Measurements from ENCODE around the gene PDCL3.

PDCL3 gene

GRCh38 chr2:100562613-100563406 lies at the start of gene PDCL3:
Gene PDCL3, plus strand, starts transcription at chr2:100562993. Its CDS starts 75 bp downstream, at chr2:100563068.
- DNase-seq: peak; percentile 87 to 99 (median 92)
- intact Hi-C loops (cut with DNase I): loop anchor here (1.0 to 2.0 kb wide), 3 partner anchors 14 to 146 kb away; partner anchors contain the start of gene CHST10

- no peak for DNase-seq
- intact Hi-C loops (cut with DNase I): no loop called here
Observed at GRCh38 chr2:100513650-100514049, 49.1 kb upstream of the PDCL3 start.

- intact Hi-C loops (cut with DNase I): no loop called here
- DNase-seq: no peak
Observed at GRCh38 chr2:100517556-100517955, 45.2 kb upstream of the PDCL3 start.

GRCh38 chr2:100518801-100519200 lies 44.0 kb upstream of the PDCL3 start:
- intact Hi-C loops (cut with DNase I): no loop called here
- DNase-seq: no peak

- no peak for DNase-seq
- intact Hi-C loops (cut with DNase I): no loop called here
Observed at GRCh38 chr2:100520224-100520623, 42.6 kb upstream of the PDCL3 start.

DNA sequence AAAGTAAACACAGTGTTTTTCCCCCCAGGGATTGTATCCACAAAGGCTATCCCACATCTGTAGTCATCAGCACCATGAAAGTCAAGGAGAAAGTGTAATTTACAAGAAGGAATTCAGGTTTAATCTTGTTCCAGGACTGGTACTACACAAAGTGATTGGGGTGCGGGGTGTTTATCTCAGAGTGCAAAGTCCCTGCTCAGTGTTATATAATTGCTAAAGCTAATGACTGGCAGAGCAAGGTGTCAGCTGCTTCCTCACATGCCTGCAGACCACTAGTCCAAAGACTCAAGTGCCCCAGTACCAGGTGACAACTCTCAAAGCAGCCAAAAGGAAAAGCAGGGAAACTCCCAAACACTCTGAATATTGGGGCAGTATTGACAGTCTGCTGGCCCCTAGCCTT lies 40.4 kb upstream of the PDCL3 start:
- intact Hi-C loops (cut with DNase I): no loop called here
- no peak for DNase-seq

GRCh38 chr2:100524331-100524730 lies 38.5 kb upstream of the PDCL3 start:
- DNase-seq: no peak
- intact Hi-C loops (cut with DNase I): no loop called here

- no peak for DNase-seq
- intact Hi-C loops (cut with DNase I): no loop called here
Observed at GRCh38 chr2:100526868-100527267, 35.9 kb upstream of the PDCL3 start.

- intact Hi-C loops (cut with DNase I): no loop called here
- no peak for DNase-seq
Observed at GRCh38 chr2:100527440-100528015, 35.3 kb upstream of the PDCL3 start.

DNA sequence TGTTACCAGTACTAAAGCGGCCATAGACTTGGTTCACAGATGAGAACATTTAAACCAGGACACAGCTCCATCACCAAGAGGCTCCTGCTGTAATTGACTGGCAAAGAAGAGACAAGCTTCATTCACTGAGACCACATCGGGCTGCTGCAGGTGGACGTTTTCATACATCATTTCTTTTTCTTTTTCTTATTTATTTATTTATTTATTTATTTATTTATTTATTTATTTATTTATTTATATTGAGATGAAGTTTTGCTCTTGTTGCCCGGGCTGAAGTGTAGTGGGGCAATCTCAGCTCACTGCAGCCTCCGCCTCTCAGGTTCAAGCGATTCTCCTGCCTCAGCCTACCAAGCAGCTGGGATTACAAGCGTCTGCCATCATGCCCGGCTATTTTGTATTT lies 33.6 kb upstream of the PDCL3 start:
- DNase-seq: no peak
- intact Hi-C loops (cut with DNase I): no loop called here

DNA sequence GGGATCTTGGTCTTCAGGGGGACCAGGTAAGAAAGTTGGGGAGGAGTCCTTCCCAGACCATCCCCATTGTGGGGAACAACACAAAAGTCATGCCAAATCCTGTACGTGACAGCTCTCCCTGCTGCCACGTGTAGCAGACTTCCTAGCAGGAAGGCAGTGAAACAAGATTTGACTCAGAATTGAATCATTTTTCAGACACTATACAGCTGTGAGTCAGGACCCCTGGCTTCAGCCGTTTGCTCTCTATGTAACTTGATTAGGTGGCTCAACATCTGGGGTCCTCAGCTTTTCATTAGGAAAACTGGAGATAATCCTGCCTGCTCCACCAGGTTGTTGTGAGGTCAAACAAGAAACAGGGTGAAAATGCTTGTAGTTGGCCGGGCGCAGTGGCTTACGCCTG lies 32.9 kb upstream of the PDCL3 start:
- intact Hi-C loops (cut with DNase I): no loop called here
- no peak for DNase-seq

DNA sequence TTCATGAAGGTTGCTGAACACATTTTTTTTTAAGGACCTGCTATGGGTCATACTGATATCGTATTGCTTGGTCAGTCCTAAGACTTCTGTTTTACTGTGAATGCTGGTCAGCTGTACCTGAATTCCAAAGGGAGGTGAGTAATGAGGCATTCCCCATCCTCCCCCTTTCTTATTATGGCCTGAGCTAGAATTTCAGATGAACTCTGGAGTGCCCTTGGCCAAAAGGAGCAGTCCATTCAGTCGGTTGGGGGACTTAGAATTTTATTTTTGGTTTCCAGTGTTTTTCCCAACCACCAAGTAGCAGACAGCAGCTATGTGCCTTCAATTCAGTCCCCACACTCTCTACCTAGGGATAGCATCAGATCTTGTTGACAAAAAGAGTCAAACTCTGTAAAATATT lies 26.9 kb upstream of the PDCL3 start:
- DNase-seq: no peak
- intact Hi-C loops (cut with DNase I): no loop called here

DNA sequence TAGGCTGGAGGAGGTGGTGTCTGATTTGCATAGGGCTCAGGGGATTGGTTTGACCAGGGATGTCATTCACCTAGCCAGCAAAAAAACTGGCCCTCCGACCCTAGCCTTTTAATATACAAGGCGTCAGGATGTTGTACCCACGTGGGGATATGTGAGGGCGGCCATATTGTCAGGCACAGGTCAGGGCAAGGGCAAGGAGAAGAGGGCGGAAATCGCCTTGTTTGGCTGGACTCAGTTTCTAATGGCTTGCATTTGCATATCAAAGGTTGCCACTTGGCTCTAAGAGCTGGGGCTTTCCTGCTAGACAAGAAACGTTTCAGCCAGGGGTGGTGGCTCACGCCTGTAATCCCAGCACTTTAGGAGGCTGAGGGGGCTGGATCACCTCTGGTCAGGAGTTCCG lies 24.9 kb upstream of the PDCL3 start:
- intact Hi-C loops (cut with DNase I): no loop called here

DNA sequence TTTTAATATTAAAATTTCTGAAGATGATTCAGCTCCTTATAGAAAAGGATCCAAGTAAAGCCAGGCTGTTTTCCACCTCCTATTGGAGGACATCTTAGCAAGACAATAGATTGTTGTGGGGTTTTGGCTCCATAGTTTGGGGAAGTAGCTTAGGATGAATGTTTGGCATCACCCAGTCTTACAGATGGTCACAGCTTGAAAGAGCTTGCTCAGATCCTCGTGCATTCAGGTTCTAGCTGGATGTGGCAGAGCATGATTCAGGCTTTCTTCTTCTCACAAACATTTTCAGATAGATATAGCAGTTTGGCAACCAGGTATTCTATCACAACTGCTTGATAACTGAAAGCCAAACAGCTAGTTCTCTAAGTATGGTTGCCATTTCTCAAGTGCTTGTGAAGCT lies 23.6 kb upstream of the PDCL3 start:
- DNase-seq: no peak
- intact Hi-C loops (cut with DNase I): no loop called here

More for the DNA sequence above, 24.9 kb upstream of the PDCL3 start:
- DNase-seq: no peak

- intact Hi-C loops (cut with DNase I): no loop called here
- DNase-seq: no peak
Observed at GRCh38 chr2:100541404-100541803, 21.4 kb upstream of the PDCL3 start.

DNA sequence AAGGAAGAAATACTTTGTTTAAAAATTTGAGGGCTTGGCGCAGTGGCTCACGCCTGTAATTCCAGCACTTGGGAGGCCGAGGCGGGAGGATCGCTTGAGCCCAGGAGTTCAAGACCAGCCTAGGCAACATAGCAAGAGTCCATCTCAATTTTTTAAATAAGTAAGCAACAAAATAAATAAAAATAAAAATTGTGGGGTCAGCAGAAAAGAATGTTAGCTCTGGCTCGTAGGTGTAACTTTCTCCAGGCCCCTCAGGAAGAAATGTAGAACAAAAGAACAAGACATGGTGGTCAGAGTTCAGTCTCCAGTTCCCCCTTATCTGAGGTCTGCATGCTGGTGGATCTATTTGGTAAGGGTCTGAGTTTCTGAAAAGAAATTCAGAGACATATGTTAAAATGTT lies 20.4 kb upstream of the PDCL3 start:
- intact Hi-C loops (cut with DNase I): no loop called here
- DNase-seq: no peak

GRCh38 chr2:100544911-100545596 lies 17.7 kb upstream of the PDCL3 start:
- intact Hi-C loops (cut with DNase I): no loop called here

GRCh38 chr2:100546469-100546868 lies 16.3 kb upstream of the PDCL3 start:
- intact Hi-C loops (cut with DNase I): no loop called here
- no peak for DNase-seq

More at GRCh38 chr2:100544911-100545596, 17.7 kb upstream of the PDCL3 start:
- DNase-seq: no peak

- peak in 1 of 10 donors; percentile 36 for DNase-seq
- intact Hi-C loops (cut with DNase I): loop anchor here (2.0 kb wide), 1 partner anchor 14 kb away; the partner anchor contains the start of gene PDCL3
Observed at GRCh38 chr2:100548771-100549170, 14.0 kb upstream of the PDCL3 start.

DNA sequence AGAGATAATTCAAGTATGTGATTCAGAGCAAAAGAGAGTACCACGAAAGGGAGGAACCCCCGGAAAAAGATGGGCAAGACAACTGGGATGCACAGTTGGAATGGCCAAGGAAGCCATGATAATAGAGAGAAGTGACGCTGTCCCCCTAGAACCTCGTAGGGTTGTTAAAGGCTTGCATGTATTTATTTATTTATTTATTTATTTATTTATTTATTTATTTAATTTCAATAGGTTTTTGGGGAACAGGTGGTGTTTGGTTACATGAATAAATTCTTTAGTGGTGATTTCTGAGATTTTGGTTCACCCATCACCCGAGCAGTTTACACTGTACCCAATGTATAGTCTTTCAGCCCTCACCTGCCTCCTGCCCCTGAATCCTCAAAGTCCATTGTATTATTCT lies 11.5 kb upstream of the PDCL3 start:
- DNase-seq: no peak
- intact Hi-C loops (cut with DNase I): no loop called here

- intact Hi-C loops (cut with DNase I): no loop called here
- DNase-seq: no peak
Observed at GRCh38 chr2:100554798-100555407, 7.9 kb upstream of the PDCL3 start.
